GM12875 (cell line): Measurements from ENCODE around the gene UBE2C.
"Not testable (repeated sequence)": the region's sequence is repeated elsewhere in the genome, so short reads cannot be mapped to it uniquely, and the experiment has no call there.

Source experiments
- H3K4me3 ChIP-seq: one replicate; pipeline ENCODE4 v1.5.1; 2011; ENCODE audit warnings: low read depth, low read length, control low read depth
- TF ChIP-seq, protein P1 (sequence below): IDR thresholded peaks from 2 replicates; pipeline ENCODE4 v1.5.1; 2011; ENCODE audit warnings: low read depth, mild to moderate bottlenecking, control low read depth, inconsistent platforms, low read length, moderate library complexity, borderline replicate concordance; ENCODE audit not compliant: insufficient read depth

The UBE2C gene

DNA sequence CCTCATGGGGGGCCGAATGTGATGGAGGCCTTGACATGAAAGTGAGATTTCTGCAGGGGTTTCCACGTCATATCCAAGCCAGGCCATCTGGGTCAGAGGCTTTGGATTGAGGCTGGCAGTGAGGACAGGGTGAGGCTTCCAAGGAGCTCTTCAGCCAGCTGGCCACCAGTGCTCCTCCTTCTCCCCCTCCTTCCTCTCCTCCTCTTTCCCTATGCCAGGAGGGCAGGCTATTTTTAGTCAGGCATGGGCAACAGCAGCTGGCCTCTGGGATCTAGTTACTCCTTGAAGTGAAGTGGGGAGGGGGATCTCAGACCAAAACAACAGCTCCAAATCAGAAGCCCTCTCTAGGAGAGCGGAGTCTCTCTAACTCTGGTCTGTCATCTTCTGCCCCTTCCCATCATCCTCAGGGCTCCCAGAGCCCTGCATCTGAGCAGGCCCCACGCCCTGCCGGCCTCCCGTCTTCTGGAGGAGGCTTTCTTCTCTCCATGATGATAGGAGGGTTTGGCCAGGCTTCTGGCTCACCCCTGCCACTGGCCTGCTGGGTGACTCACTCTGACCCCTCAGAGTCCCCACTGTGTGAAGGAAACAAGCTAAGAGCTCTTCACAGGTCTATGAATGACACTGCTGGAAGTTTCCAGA lies 14.1 kb downstream of the UBE2C start:
- TF ChIP-seq, protein P1, sequence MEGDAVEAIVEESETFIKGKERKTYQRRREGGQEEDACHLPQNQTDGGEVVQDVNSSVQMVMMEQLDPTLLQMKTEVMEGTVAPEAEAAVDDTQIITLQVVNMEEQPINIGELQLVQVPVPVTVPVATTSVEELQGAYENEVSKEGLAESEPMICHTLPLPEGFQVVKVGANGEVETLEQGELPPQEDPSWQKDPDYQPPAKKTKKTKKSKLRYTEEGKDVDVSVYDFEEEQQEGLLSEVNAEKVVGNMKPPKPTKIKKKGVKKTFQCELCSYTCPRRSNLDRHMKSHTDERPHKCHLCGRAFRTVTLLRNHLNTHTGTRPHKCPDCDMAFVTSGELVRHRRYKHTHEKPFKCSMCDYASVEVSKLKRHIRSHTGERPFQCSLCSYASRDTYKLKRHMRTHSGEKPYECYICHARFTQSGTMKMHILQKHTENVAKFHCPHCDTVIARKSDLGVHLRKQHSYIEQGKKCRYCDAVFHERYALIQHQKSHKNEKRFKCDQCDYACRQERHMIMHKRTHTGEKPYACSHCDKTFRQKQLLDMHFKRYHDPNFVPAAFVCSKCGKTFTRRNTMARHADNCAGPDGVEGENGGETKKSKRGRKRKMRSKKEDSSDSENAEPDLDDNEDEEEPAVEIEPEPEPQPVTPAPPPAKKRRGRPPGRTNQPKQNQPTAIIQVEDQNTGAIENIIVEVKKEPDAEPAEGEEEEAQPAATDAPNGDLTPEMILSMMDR = no peak
- H3K4me3 ChIP-seq = no peak overlapping the region

DNA sequence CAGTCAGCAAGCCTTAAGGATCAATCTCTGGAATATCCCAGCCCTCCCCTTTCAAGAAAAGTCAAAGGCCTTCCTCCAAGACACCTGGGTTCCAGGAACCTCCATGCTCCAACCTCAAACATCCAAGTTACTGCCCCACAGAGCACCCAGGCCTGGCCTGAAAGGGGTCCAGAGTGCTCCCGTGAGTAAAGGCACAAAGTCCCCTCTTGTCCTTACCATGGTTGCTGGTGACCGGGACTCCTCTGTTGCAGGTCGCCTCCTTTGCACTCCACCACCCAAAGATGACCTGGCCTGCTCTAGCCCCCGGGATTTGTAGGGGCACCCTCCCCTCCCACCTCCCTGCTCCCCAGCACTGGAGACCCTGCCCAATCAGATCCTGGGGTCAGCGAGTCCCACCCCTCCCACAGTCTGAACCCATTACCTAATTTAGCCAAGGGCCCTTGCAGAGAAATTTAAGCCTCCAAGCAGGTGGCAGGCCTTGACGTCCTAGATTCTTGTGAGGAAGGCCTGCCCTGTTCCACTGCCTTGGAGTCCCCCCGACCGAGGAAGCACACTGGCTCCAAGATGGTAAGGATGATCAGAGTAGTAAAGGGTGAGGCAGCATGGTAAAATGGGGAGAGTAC lies 14.7 kb downstream of the UBE2C start, which contains the start of gene TNNC2:
Gene TNNC2 (minus strand): TSS at position 283 of the 623 bp plus-strand sequence. CDS start 64 bp downstream, at position 219.
- no peak within 1 kb of the TSS for H3K4me3 ChIP-seq
- TF ChIP-seq, protein P1 = no peak

DNA sequence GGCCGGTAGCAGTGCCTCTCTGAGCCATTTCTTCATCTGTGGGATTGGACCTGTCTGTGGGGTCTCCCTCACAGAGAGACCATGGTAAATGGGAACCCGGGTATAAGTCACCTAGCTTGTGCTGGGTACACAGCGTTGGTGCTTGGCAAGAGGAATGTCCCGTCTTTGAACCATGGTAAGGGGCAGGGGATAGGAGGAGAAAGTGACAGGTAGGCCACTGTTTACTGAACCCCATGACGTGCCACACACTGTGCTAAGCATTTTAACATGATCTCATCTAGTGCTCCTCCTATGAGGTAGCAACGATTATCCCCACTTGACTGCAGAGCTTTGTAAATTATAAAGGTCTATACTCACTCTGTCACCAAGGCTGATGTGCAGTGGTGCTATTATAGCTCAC lies 15.3 kb downstream of the UBE2C start:
- TF ChIP-seq, protein P1 = no peak
- H3K4me3 ChIP-seq = no peak overlapping the region

DNA sequence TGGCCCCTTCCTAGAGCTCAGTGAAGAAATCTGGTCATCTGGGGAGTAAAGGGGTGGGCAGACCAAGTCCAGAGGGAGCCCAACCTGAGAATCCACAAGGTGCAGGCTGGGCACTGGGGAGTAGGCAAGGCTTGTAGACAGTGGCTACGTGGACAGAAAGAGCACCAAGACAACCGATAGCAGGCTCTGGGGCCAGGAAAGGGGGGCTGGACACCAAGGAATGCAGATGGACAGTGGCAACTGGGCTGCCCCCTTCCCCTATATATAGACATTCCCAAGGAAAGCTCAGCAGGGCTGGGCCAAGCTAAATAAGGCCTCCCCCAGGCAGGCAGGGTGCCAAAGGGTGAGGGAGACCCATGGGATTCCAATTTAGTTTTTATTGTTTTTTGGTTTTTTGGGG lies 16.1 kb downstream of the UBE2C start:
- TF ChIP-seq, protein P1 = no peak
- H3K4me3 ChIP-seq = no peak overlapping the region

DNA sequence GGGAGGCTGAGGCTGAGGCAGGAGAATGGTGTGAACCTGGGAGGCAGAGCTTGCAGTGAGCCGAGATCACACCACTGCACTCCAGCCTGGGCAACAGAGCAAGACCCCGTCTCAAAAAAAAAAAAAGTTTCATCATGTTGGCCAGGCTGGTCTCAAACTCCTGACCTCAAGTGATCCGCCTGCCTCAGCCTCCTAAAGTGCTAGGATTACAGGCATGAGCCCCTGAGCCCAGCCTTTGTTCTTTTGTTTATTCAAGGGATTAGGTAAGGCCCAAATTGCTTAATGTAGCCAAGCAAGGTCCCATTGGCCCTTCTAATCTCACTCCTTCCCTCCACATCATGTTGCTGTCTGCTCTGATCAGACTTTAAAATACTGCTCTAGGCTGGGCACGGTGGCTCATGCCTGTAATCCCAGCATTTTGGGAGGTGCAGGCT lies 17.2 kb downstream of the UBE2C start:
- not testable (repeated sequence) for H3K4me3 ChIP-seq

DNA sequence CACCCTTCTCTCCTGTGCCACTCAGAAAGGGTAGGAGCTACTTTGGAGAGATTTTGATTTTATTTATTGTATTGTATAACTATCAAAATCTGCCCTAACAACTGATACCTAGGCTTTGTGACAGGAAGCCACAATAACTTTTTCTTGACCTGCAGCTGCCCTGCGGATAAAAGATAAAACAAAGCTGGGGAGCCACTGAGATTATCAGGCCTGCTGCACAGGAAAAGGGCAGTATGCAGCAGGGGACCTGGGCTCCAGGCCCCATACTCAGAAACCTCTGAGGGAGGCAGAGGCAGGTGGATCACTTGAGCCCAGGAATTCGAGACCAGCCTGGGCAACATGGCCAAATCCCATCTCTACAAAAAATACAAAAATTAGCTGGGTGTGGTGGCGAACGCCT lies 20.2 kb downstream of the UBE2C start:
- TF ChIP-seq, protein P1 = no peak
- H3K4me3 ChIP-seq = no peak overlapping the region

DNA sequence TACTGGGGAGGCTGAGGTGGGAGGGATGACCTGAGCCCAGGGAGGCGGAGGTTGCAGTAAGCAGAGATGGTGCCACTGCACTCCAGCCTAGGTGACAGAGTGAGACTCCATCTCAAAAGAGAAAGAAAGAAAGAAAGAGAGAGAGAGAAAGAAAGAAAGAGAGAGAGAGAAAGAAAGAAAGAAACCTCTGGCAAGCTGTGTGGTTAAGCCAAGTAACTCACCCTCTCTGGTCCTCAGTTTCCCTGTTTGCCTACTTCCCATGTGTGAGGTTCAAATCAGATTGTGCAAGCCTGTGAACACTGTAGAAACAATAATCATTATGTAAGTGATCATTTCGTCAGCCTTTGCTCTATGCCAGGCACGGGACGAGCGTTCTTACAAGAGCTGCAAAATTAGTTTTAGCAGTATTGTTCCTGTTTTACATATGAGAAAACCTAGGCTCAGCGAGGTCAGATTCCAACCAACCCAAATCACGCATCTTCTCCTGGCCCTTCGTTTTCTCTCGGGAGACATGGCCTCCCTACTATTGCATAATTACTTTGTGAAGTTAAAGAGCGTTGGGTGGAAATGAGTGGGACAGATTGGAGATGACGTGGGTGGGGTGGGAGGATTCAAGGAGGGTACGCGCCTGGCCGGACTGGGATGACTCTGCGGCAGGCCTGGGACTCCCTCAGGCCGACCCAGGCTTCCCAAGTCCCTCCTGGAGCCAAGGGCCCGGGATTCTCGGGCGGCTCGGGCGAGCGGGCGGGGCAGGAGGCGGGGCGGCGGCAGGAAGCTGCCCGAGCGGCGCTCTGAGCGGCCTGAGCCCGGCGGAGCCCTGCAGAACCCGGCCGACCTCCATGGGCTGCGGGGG lies 20.8 kb downstream of the UBE2C start, which contains the start of gene SNX21:
Gene SNX21 (plus strand): TSS at position 770 of the 853 bp plus-strand sequence. CDS start 121 bp downstream, outside the sequence.
- TF ChIP-seq, protein P1 = no peak
- peak within 1 kb of the TSS; percentile 58 for H3K4me3 ChIP-seq
